Astrocyte of the hippocampus (primary cell): ENCODE data around the gene ECHS1.
"Not testable (repeated sequence)": the region's sequence is repeated elsewhere in the genome, so short reads cannot be mapped to it uniquely, and the experiment has no call there.

ENCODE experiments used
- DNase-seq: peaks from one replicate; pipeline ENCODE4 v3.0.0; 2011; ENCODE audit warnings: low read depth, low spot score

ECHS1 gene

GRCh38 chr10:133373174-133374090 is at the start of gene ECHS1:
Gene ECHS1, minus strand, starts transcription at chr10:133373354. Its CDS starts 21 bp downstream, at chr10:133373333.
- DNase-seq, result peak; percentile 98

- no peak for DNase-seq
These were observed 49.2 kb upstream of the ECHS1 start for GRCh38 chr10:133422223-133422806.

GRCh38 chr10:133421336-133422222 is 48.4 kb upstream of the ECHS1 start:
- DNase-seq, result no peak

GRCh38 chr10:133420579-133420978 is 47.4 kb upstream of the ECHS1 start:
- DNase-seq, result no peak

GRCh38 chr10:133420028-133420427 is 46.9 kb upstream of the ECHS1 start:
- DNase-seq, result no peak

- DNase-seq, result no peak
These were observed 46.2 kb upstream of the ECHS1 start for GRCh38 chr10:133419211-133419950.

GRCh38 chr10:133418289-133418993 is 45.3 kb upstream of the ECHS1 start:
- DNase-seq, result no peak

GRCh38 chr10:133415752-133416151 is 42.6 kb upstream of the ECHS1 start:
- no peak for DNase-seq

GRCh38 chr10:133414401-133414800 is 41.2 kb upstream of the ECHS1 start:
- DNase-seq, result not testable (repeated sequence)

GRCh38 chr10:133412381-133412711 is 39.2 kb upstream of the ECHS1 start:
- DNase-seq, result no peak

GRCh38 chr10:133411523-133412380 is 38.6 kb upstream of the ECHS1 start:
- DNase-seq, result peak; percentile 24

GRCh38 chr10:133405844-133406527 is 32.8 kb upstream of the ECHS1 start:
- DNase-seq, result peak; percentile 31

GRCh38 chr10:133405272-133405671 is 32.1 kb upstream of the ECHS1 start:
- peak; percentile 36 for DNase-seq

- DNase-seq, result no peak
These were observed 30.6 kb upstream of the ECHS1 start for GRCh38 chr10:133403784-133404183.

GRCh38 chr10:133403359-133403758 is 30.2 kb upstream of the ECHS1 start:
- DNase-seq, result no peak

- DNase-seq, result no peak
These were observed 29.0 kb upstream of the ECHS1 start for GRCh38 chr10:133401981-133402725.

GRCh38 chr10:133401500-133401899 is 28.3 kb upstream of the ECHS1 start:
- no peak for DNase-seq

GRCh38 chr10:133400624-133401424 is 27.7 kb upstream of the ECHS1 start:
- DNase-seq, result no peak
